Measurements from ENCODE around the gene GRM1. TPM values are rescaled to one million over a fixed set of nuclear protein-coding genes. Genes with fewer than 3 reads are reported as not detected.

Gene GRM1
- total RNA-seq, 1 donor from 2014 or later: 0.79 TPM

DNA sequence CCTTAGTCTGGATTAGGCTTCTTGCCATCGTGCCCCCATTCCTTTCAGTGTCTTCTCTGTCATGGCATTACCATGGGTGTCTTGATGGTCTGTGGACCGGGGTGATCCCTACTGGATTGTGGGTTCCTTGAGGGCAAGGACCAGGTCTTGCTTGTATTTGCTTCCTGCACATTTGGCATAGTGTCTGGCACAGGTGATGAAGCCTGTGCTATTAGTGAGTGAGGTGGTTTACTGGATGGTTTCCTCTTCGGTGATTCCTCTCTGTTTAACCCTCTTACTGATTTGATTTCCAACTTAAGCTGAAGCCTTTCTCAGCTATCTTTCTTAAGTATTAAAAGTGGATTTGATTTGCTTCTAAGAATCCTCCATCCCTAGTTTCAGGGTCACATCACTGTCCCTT, 162.3 kb downstream of the GRM1 start:
- H3K9me3 ChIP-seq (ENCODE audit: low read depth): no peaks in the 10 kb centered on the region
- H3K4me3 ChIP-seq: no peak overlapping the region
- no peaks in the 10 kb centered on the region for H4K20me1 ChIP-seq (ENCODE audit: low read depth)
- no peak overlapping the region for H3K27ac ChIP-seq
- no peak overlapping the region for H3K27ac Mint-ChIP-seq
- no peak overlapping the region for H2AFZ ChIP-seq (replicated peaks)
- no peak overlapping the region for H3K4me3 Mint-ChIP-seq
- H3F3A ChIP-seq (ENCODE audit: low read depth): no peaks in the 10 kb centered on the region
- no peaks in the 10 kb centered on the region for H3K36me3 ChIP-seq
- H3K4me1 ChIP-seq: peaks cover 23% of the 10 kb centered on the region
- peaks cover 2% of the 10 kb centered on the region for H3K36me3 Mint-ChIP-seq
- TF ChIP-seq, protein P1, sequence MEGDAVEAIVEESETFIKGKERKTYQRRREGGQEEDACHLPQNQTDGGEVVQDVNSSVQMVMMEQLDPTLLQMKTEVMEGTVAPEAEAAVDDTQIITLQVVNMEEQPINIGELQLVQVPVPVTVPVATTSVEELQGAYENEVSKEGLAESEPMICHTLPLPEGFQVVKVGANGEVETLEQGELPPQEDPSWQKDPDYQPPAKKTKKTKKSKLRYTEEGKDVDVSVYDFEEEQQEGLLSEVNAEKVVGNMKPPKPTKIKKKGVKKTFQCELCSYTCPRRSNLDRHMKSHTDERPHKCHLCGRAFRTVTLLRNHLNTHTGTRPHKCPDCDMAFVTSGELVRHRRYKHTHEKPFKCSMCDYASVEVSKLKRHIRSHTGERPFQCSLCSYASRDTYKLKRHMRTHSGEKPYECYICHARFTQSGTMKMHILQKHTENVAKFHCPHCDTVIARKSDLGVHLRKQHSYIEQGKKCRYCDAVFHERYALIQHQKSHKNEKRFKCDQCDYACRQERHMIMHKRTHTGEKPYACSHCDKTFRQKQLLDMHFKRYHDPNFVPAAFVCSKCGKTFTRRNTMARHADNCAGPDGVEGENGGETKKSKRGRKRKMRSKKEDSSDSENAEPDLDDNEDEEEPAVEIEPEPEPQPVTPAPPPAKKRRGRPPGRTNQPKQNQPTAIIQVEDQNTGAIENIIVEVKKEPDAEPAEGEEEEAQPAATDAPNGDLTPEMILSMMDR (IDR thresholded peaks at IDR 0.05): no peak
- TF ChIP-seq EZH2phosphoT487 (IDR thresholded peaks at IDR 0.05) (no peak), EZH2 (IDR thresholded peaks at IDR 0.05) (no peak)
- no peak overlapping the region for H3K9ac ChIP-seq
- peaks cover 4% of the 10 kb centered on the region for H3K27me3 Mint-ChIP-seq (ENCODE audit: insufficient read depth, low read depth)
- H3K9me3 Mint-ChIP-seq: peaks cover 4% of the 10 kb centered on the region
- H3K79me2 ChIP-seq (ENCODE audit: low read depth): no peaks in the 10 kb centered on the region
- no peaks in the 10 kb centered on the region for H3K27me3 ChIP-seq
- no peak for DNase-seq (ENCODE audit: low spot score)
- H3K4me1 Mint-ChIP-seq: peaks cover 12% of the 10 kb centered on the region
- H3K4me2 ChIP-seq: no peak overlapping the region

DNA sequence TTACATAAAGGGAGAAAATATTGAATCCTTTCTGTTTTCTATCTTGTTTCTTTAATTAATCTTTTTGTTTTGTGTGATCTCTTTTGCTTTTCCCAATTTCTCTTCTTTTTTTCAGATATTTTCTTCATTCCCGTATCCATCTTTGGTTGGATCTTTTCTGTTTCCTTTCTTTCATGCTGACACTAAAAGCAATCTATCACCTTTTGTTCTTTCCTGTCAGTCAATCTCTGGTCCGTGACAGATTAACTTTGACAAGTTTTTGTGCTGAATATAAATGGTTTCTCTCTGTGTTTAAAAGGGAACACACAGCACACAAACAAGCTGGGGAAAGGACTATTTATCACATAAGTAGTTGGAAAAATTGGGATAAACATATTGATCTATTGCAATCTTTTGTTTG, 162.8 kb downstream of the GRM1 start:
- peak overlapping the region; percentile 51 for H3K27ac Mint-ChIP-seq
- Histone ChIP-seq H3K4me2 (peak overlapping the region; percentile 21), H3K4me3 (no peak overlapping the region), H3K79me2 (ENCODE audit: low read depth) (no peaks in the 10 kb centered on the region), H3K9ac (no peak overlapping the region), H3F3A (ENCODE audit: low read depth) (no peaks in the 10 kb centered on the region), H4K20me1 (ENCODE audit: low read depth) (no peaks in the 10 kb centered on the region), H2AFZ (replicated peaks) (no peak overlapping the region), H3K36me3 (no peaks in the 10 kb centered on the region), H3K27me3 (no peaks in the 10 kb centered on the region), H3K4me1 (peaks cover 23% of the 10 kb centered on the region), H3K27ac (no peak overlapping the region), H3K9me3 (ENCODE audit: low read depth) (no peaks in the 10 kb centered on the region)
- peaks cover 12% of the 10 kb centered on the region for H3K4me1 Mint-ChIP-seq
- H3K27me3 Mint-ChIP-seq (ENCODE audit: insufficient read depth, low read depth): peaks cover 4% of the 10 kb centered on the region
- DNase-seq (ENCODE audit: low spot score): peak; percentile 24
- peaks cover 4% of the 10 kb centered on the region for H3K9me3 Mint-ChIP-seq
- peaks cover 2% of the 10 kb centered on the region for H3K36me3 Mint-ChIP-seq
- no peak overlapping the region for H3K4me3 Mint-ChIP-seq
- TF ChIP-seq, protein P1 (IDR thresholded peaks at IDR 0.05): no peak
- TF ChIP-seq EZH2 (IDR thresholded peaks at IDR 0.05): no peak
- no peak for TF ChIP-seq EZH2phosphoT487 (IDR thresholded peaks at IDR 0.05)

DNA sequence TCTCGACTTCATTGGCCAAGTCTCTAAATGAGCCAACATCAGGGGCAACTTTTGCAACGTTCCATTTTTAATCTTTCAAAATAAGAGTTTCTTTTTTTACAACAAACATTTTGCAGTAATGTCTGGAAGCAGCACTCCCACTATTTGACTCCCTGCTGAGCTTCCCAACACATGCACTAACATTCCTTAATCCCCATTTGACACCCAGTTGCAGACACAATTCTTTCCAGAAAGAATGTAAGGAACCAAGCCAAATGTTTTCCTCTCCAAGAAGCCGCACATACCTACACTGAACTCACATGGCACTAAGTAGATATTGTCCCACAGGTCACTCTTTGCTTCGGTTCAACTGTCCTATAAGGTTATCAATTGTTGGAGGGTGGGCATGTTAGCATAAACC, 165.6 kb downstream of the GRM1 start:
- Histone ChIP-seq H3K4me1 (peaks cover 23% of the 10 kb centered on the region), H3K4me2 (no peak overlapping the region), H4K20me1 (ENCODE audit: low read depth) (no peaks in the 10 kb centered on the region), H3F3A (ENCODE audit: low read depth) (no peaks in the 10 kb centered on the region), H3K36me3 (no peaks in the 10 kb centered on the region), H3K9ac (no peak overlapping the region), H3K79me2 (ENCODE audit: low read depth) (no peaks in the 10 kb centered on the region), H2AFZ (replicated peaks) (no peak overlapping the region), H3K4me3 (no peak overlapping the region), H3K9me3 (ENCODE audit: low read depth) (no peaks in the 10 kb centered on the region), H3K27me3 (no peaks in the 10 kb centered on the region), H3K27ac (no peak overlapping the region)
- peak overlapping the region; percentile 28 for H3K27ac Mint-ChIP-seq
- H3K36me3 Mint-ChIP-seq: peaks cover 2% of the 10 kb centered on the region
- DNase-seq (ENCODE audit: low spot score): peak; percentile 31
- H3K9me3 Mint-ChIP-seq: peaks cover 6% of the 10 kb centered on the region
- H3K4me1 Mint-ChIP-seq: peaks cover 17% of the 10 kb centered on the region
- H3K4me3 Mint-ChIP-seq: no peak overlapping the region
- TF ChIP-seq, protein P1 (IDR thresholded peaks at IDR 0.05): no peak
- TF ChIP-seq EZH2phosphoT487 (IDR thresholded peaks at IDR 0.05) (no peak), EZH2 (IDR thresholded peaks at IDR 0.05) (no peak)
- peaks cover 4% of the 10 kb centered on the region for H3K27me3 Mint-ChIP-seq (ENCODE audit: insufficient read depth, low read depth)

Data from neural progenitor cell (in vitro differentiated cells).